IMR-90 (cell line): ENCODE results near the gene TTL.

Experiments
- BHLHE40 ChIP-seq: fragments of 150-350 bp; IDR thresholded peaks from 2 replicates; pipeline ENCODE4 v1.6.1; 2016; ENCODE audit warnings: mild to moderate bottlenecking, low read depth, low read length
- CTCF ChIP-seq: conservative IDR thresholded peaks from 2 replicates; pipeline ENCODE4 v1.5.1; 2012; ENCODE audit warnings: mild to moderate bottlenecking, low read depth, low read length, improper control_type of control experiment
- ELK1 ChIP-seq: fragments of 150-350 bp; IDR thresholded peaks from 2 replicates; pipeline ENCODE4 v1.6.1; 2016; ENCODE audit warnings: low read depth, mild to moderate bottlenecking, low read length, moderate library complexity, borderline replicate concordance
- MAZ ChIP-seq: IDR thresholded peaks from 2 replicates; pipeline ENCODE4 v1.6.1; 2012; ENCODE audit warnings: low read depth, mild to moderate bottlenecking, low read length, improper control_type of control experiment, moderate library complexity, borderline replicate concordance
- POLR2A ChIP-seq: IDR thresholded peaks from 2 replicates; pipeline ENCODE4 v1.6.1; 2012; ENCODE audit warnings: mild to moderate bottlenecking, low read depth, low read length
- RAD21 ChIP-seq: IDR thresholded peaks from 2 replicates; pipeline ENCODE4 v1.6.1; 2012; ENCODE audit warnings: low read length, improper control_type of control experiment
- RFX5 ChIP-seq: IDR thresholded peaks from 2 replicates; pipeline ENCODE4 v1.8.0; 2012; ENCODE audit warnings: low read depth, mild to moderate bottlenecking, low read length, moderate library complexity

- TF ChIP-seq MAZ (no peak), RFX5 (no peak), CTCF (no peak), POLR2A (no peak; the same call in 1 of the 2 replicates), ELK1 (no peak), RAD21 (no peak), BHLHE40 (no peak)
These were observed 519 bp downstream of the TTL start for GRCh38 chr2:112482309-112483041.
